Endothelial cell of umbilical vein (primary cell): Measurements from ENCODE around the gene SDK2.

Source experiments
- EZH2 ChIP-seq: IDR thresholded peaks from 2 replicates; pipeline ENCODE4 v1.6.1; 2012; ENCODE audit warnings: borderline replicate concordance, low read depth, mild to moderate bottlenecking, moderate library complexity, low read length, inconsistent platforms; ENCODE audit not compliant: severe bottlenecking
- GATA2 ChIP-seq: IDR thresholded peaks from 2 replicates; pipeline ENCODE4 v1.7.0; 2011; ENCODE audit warnings: low read depth, mild to moderate bottlenecking, moderate library complexity, mixed read lengths, low read length; ENCODE audit not compliant: insufficient read length, insufficient read depth
- JUN ChIP-seq: IDR thresholded peaks from 2 replicates; pipeline ENCODE4 v1.6.1; 2011; ENCODE audit warnings: borderline replicate concordance, low read depth; ENCODE audit not compliant: insufficient read length, insufficient read depth
- MAX ChIP-seq: IDR thresholded peaks from 2 replicates; pipeline ENCODE4 v1.6.1; 2011; ENCODE audit not compliant: insufficient read depth, insufficient read length
- MYC ChIP-seq: IDR thresholded peaks from one replicate; pipeline ENCODE4 v1.6.1; 2011; ENCODE audit warnings: mild to moderate bottlenecking, low read depth, low read length
- POLR2A ChIP-seq: IDR thresholded peaks from 2 replicates; pipeline ENCODE4 v1.6.1; 2012; ENCODE audit warnings: low read depth, mild to moderate bottlenecking, control low read depth, low read length
- POLR2AphosphoS5 ChIP-seq: IDR thresholded peaks from 2 replicates; pipeline ENCODE4 v1.6.1; 2012; ENCODE audit warnings: low read depth, mild to moderate bottlenecking, control low read depth, low read length, moderate library complexity; ENCODE audit not compliant: insufficient read depth
- TF ChIP-seq, protein P1 (sequence below), 2 donors: IDR thresholded peaks; 1 replicate in 1 of 2; 2 replicates in 1 of 2; pipeline ENCODE4 v1.5.1; 2011; ENCODE audit warnings: low read length in 2 of 2, mild to moderate bottlenecking in 2 of 2, moderate library complexity in 2 of 2, control low read depth in 1 of 2, inconsistent platforms in 1 of 2, low read depth in 1 of 2; ENCODE audit not compliant: insufficient read depth in 1 of 2; ENCODE audit errors: extremely low read depth in 1 of 2

DNA sequence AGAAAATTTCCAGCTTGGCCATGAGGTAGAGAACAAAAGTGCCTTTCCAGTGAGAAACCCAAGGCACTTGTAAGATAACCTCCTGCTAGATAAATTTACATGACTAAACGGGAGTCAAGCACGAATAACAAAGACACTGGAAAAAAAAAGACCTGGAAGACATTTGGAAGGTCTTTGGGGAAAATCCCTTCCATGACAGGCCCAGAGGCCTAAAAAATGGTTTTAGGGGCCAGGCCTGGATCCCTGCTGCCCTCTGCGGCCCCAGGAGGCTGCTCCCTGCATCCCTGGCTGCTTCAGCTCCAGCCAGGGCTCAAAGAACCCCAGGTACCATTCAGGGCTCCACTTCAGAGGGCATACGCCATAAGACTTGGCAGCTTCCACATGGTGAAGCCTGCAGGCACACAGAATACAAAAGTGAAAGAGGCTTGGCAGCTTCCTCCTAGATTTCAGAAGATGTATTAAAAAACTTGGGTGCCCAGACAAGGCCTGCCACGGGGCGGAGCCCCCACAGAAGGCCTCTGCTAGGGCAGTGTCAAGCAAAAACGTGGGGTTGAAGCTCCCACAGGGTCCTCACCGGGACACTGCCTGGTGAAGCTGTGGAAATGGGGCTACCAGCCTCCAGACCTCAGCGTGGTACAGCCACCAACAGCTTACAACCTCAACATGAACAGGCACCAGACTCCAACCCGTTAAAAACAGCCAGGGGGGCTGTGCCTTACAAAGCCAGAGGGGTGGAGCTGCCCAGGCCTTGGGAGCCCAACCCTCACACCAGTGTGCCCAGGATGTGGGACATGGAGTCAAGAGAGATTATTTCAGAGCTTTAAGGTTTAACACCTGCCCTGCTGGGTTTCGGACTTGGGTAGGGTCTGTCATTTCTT is 77.1 kb downstream of the SDK2 start:
- TF ChIP-seq POLR2A (no peak), POLR2AphosphoS5 (no peak), MYC (no peak), JUN (no peak), GATA2 (no peak), MAX (no peak), EZH2 (no peak)
- TF ChIP-seq, protein P1, sequence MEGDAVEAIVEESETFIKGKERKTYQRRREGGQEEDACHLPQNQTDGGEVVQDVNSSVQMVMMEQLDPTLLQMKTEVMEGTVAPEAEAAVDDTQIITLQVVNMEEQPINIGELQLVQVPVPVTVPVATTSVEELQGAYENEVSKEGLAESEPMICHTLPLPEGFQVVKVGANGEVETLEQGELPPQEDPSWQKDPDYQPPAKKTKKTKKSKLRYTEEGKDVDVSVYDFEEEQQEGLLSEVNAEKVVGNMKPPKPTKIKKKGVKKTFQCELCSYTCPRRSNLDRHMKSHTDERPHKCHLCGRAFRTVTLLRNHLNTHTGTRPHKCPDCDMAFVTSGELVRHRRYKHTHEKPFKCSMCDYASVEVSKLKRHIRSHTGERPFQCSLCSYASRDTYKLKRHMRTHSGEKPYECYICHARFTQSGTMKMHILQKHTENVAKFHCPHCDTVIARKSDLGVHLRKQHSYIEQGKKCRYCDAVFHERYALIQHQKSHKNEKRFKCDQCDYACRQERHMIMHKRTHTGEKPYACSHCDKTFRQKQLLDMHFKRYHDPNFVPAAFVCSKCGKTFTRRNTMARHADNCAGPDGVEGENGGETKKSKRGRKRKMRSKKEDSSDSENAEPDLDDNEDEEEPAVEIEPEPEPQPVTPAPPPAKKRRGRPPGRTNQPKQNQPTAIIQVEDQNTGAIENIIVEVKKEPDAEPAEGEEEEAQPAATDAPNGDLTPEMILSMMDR (IDR thresholded peaks at IDR 0.05; ENCODE audit: extremely low read depth in 1 of 2, insufficient read depth in 1 of 2, low read depth in 1 of 2, low read length in 2 of 2) = no peak
